ENCODE results near the gene LHFPL6.

DNA sequence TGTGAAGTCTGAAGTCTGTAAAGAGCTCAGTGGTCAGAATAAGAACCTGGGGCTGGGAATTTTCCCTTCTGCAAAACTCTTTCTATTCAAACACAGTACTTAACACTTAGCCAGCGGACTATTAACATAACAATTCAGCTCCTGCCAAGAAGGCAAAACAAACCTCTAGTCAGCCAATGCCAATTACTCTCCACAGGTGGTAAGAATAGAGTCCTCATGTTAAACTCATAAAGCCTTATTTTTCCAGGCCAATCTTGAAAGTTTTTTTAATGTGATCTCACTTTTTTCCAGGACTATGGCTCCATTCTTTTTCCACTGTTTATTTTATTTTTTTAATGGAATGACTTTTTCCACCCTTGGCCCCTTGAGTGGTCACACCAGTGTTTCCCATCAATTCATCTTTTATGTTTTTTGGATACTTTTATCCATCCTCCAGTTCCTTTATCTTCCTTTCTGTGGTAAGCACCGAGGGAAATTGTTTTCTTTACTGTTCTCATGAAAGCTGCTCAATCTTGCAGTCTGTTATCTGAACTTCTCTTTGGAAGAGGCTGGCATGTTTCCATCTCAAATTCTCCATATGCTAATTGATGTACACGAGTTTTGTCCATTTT is 217.3 kb downstream of the LHFPL6 start:
- TF ChIP-seq, protein P1, sequence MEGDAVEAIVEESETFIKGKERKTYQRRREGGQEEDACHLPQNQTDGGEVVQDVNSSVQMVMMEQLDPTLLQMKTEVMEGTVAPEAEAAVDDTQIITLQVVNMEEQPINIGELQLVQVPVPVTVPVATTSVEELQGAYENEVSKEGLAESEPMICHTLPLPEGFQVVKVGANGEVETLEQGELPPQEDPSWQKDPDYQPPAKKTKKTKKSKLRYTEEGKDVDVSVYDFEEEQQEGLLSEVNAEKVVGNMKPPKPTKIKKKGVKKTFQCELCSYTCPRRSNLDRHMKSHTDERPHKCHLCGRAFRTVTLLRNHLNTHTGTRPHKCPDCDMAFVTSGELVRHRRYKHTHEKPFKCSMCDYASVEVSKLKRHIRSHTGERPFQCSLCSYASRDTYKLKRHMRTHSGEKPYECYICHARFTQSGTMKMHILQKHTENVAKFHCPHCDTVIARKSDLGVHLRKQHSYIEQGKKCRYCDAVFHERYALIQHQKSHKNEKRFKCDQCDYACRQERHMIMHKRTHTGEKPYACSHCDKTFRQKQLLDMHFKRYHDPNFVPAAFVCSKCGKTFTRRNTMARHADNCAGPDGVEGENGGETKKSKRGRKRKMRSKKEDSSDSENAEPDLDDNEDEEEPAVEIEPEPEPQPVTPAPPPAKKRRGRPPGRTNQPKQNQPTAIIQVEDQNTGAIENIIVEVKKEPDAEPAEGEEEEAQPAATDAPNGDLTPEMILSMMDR (IDR thresholded peaks at IDR 0.05; ENCODE audit: low read length) = no peak
- no peak for TF ChIP-seq EZH2 (IDR thresholded peaks at IDR 0.05; ENCODE audit: borderline replicate concordance, low read length)

All from OCI-LY1 (cell line).